Keratinocyte (primary cell): Measurements from ENCODE around the gene SPDYE4.

Experiments
- EZH2 ChIP-seq: IDR thresholded peaks from one replicate; pipeline ENCODE4 v1.6.1; 2012; ENCODE audit warnings: inconsistent platforms, mild to moderate bottlenecking, low read length, moderate library complexity
- TF ChIP-seq, protein P1 (sequence below), 3 experiments: IDR thresholded peaks in 1 of 3; conservative IDR thresholded peaks in 1 of 3; optimal IDR thresholded peaks in 1 of 3; 2 replicates in 2 of 3; 3 replicates in 1 of 3; pipeline versions ENCODE3 to v1.5.1; 2011; ENCODE audit warnings: low read length in 3 of 3, mild to moderate bottlenecking in 3 of 3, moderate library complexity in 2 of 3, control low read depth in 1 of 3, inconsistent platforms in 1 of 3; ENCODE audit not compliant: insufficient read depth in 2 of 3; ENCODE audit errors: extremely low read depth in 1 of 3

DNA sequence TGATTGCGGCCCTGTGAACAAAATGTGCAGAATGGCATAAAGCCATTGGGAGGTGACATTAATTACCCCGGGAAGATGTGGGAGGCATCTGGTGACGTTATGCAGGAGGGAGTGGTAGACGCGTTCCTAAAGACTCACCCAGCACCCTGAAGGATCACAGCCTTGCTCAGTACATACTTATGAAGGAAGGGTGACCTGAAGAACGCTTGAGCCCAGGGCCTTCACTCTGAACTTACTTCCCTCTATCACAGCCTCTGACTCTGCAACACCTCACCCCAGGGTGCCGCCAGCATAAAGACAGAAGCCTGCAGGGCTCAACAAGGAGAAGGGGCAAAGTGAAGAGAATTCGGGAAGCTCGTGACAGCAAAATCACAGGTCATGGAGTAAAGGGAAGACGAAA lies 31.4 kb upstream of the SPDYE4 start:
- TF ChIP-seq EZH2, result no peak
- TF ChIP-seq, protein P1, sequence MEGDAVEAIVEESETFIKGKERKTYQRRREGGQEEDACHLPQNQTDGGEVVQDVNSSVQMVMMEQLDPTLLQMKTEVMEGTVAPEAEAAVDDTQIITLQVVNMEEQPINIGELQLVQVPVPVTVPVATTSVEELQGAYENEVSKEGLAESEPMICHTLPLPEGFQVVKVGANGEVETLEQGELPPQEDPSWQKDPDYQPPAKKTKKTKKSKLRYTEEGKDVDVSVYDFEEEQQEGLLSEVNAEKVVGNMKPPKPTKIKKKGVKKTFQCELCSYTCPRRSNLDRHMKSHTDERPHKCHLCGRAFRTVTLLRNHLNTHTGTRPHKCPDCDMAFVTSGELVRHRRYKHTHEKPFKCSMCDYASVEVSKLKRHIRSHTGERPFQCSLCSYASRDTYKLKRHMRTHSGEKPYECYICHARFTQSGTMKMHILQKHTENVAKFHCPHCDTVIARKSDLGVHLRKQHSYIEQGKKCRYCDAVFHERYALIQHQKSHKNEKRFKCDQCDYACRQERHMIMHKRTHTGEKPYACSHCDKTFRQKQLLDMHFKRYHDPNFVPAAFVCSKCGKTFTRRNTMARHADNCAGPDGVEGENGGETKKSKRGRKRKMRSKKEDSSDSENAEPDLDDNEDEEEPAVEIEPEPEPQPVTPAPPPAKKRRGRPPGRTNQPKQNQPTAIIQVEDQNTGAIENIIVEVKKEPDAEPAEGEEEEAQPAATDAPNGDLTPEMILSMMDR (optimal IDR thresholded peaks at IDR 0.05 in 1 of 3, IDR thresholded peaks at IDR 0.05 in 1 of 3, conservative IDR thresholded peaks at IDR 0.05 in 1 of 3; ENCODE audit: extremely low read depth in 1 of 3, insufficient read depth in 2 of 3, low read length in 3 of 3), result no peak
